H1 (cell line): ENCODE results near the gene BAG2.

Source experiments
- BRCA1 ChIP-seq: IDR thresholded peaks from 2 replicates; pipeline ENCODE4 v1.6.1; 2012; ENCODE audit warnings: low read depth, low read length, improper control_type of control experiment
- EZH2 ChIP-seq: fragments of 200-600 bp; sonication (generic); IDR thresholded peaks from 2 replicates; pipeline ENCODE4 v1.7.1; 2012; ENCODE audit warnings: low read depth, mild to moderate bottlenecking, moderate library complexity, low read length, inconsistent platforms; ENCODE audit not compliant: severe bottlenecking
- GTF2F1 ChIP-seq: IDR thresholded peaks from 2 replicates; pipeline ENCODE4 v1.6.1; 2012; ENCODE audit warnings: low read depth, low read length, improper control_type of control experiment, borderline replicate concordance
- JUND ChIP-seq: IDR thresholded peaks from 2 replicates; pipeline ENCODE4 v1.6.1; 2011; ENCODE audit warnings: mild to moderate bottlenecking, improper control_type of control experiment, low read length
- POLR2A ChIP-seq, 2 experiments: IDR thresholded peaks; 1 replicate in 1 of 2; 2 replicates in 1 of 2; pipeline ENCODE4 v1.6.1; 2011; ENCODE audit warnings: low read depth in 2 of 2, low read length in 2 of 2, mild to moderate bottlenecking in 2 of 2; ENCODE audit errors: control extremely low read depth in 1 of 2
- POLR2AphosphoS5 ChIP-seq: IDR thresholded peaks from 2 replicates; pipeline ENCODE4 v1.6.1; 2011; ENCODE audit warnings: low read depth, low read length
- RAD21 ChIP-seq, 2 experiments: IDR thresholded peaks in 1 of 2; conservative IDR thresholded peaks in 1 of 2; 2 replicates each; pipeline ENCODE4 v1.6.1; 2011; ENCODE audit warnings: low read depth in 2 of 2, low read length in 2 of 2, improper control_type of control experiment in 1 of 2, inconsistent platforms in 1 of 2, mild to moderate bottlenecking in 1 of 2, moderate library complexity in 1 of 2
- RFX5 ChIP-seq: IDR thresholded peaks from 2 replicates; pipeline ENCODE4 v1.6.1; 2011; ENCODE audit warnings: low read depth, low read length, improper control_type of control experiment, borderline replicate concordance
- SRF ChIP-seq: IDR thresholded peaks from 2 replicates; pipeline ENCODE4 v1.6.1; 2011; ENCODE audit warnings: mild to moderate bottlenecking, low read depth, low read length, moderate library complexity
- TAF1 ChIP-seq: IDR thresholded peaks from 2 replicates; pipeline ENCODE4 v1.6.1; 2011; ENCODE audit warnings: mild to moderate bottlenecking, low read depth, low read length
- TF ChIP-seq, protein P1 (sequence below), 3 experiments: IDR thresholded peaks; 1 replicate in 2 of 3; 2 replicates in 1 of 3; pipeline versions ENCODE4 v1.5.1 to v1.6.1; 2011; ENCODE audit warnings: low read length in 3 of 3, mild to moderate bottlenecking in 3 of 3, inconsistent platforms in 2 of 3, low read depth in 1 of 3, moderate library complexity in 1 of 3; ENCODE audit not compliant: insufficient read depth in 1 of 3; ENCODE audit errors: control extremely low read depth in 1 of 3

DNA sequence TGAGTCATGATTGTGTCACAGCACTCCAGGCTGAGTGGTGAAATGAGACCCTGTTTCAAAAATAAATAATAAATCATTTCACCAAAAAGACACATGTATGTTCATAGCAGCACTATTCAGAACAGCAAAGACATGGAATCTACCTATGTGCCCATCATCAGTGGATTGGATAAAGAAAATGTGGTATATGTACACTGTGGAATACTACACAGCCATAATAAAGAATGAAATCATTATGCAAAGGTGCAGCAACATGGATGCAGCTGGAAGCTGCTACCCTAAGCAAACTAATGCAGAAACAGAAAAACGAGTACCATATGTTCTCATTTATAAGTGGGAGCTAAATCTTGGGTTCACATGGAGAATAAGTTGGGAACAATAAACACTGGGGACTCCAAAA, 49.0 kb upstream of the BAG2 start:
- TF ChIP-seq EZH2 = no peak
- TF ChIP-seq POLR2A (IDR thresholded peaks at IDR 0.05; ENCODE audit: control extremely low read depth in 1 of 2, low read depth in 2 of 2, low read length in 2 of 2) = no peak
- no peak for TF ChIP-seq JUND
- TF ChIP-seq POLR2AphosphoS5 = no peak
- no peak for TF ChIP-seq RAD21 (IDR thresholded peaks at IDR 0.05 in 1 of 2, conservative IDR thresholded peaks at IDR 0.05 in 1 of 2; ENCODE audit: low read depth in 2 of 2, low read length in 2 of 2)
- TF ChIP-seq, protein P1, sequence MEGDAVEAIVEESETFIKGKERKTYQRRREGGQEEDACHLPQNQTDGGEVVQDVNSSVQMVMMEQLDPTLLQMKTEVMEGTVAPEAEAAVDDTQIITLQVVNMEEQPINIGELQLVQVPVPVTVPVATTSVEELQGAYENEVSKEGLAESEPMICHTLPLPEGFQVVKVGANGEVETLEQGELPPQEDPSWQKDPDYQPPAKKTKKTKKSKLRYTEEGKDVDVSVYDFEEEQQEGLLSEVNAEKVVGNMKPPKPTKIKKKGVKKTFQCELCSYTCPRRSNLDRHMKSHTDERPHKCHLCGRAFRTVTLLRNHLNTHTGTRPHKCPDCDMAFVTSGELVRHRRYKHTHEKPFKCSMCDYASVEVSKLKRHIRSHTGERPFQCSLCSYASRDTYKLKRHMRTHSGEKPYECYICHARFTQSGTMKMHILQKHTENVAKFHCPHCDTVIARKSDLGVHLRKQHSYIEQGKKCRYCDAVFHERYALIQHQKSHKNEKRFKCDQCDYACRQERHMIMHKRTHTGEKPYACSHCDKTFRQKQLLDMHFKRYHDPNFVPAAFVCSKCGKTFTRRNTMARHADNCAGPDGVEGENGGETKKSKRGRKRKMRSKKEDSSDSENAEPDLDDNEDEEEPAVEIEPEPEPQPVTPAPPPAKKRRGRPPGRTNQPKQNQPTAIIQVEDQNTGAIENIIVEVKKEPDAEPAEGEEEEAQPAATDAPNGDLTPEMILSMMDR (IDR thresholded peaks at IDR 0.05; ENCODE audit: control extremely low read depth in 1 of 3, insufficient read depth in 1 of 3, low read depth in 1 of 3, low read length in 3 of 3) = no peak
- TF ChIP-seq BRCA1 = no peak
- no peak for TF ChIP-seq RFX5
- no peak for TF ChIP-seq TAF1
- TF ChIP-seq GTF2F1 = no peak
- TF ChIP-seq SRF = no peak
